Upper lobe of right lung (tissue), 1 donor: ENCODE measurements around the gene TBCD. TPM values are rescaled to one million over a fixed set of nuclear protein-coding genes. Genes with fewer than 3 reads are reported as not detected.

ENCODE experiments used
- ATAC-seq: fragments of 200-7000 bp; cut with Tn5 transposase; one replicate; pipeline ENCODE4 v1.9.1; 2020; ENCODE audit warnings: mild to moderate bottlenecking, moderate library complexity
- DNase-seq: peaks from one replicate; pipeline ENCODE4 v3.0.0-alpha.2; 2020
- H3K27ac ChIP-seq: fragments of 200-600 bp; one replicate; pipeline ENCODE4 v1.8.0; 2022
- H3K27me3 ChIP-seq: fragments of 200-600 bp; one replicate; pipeline ENCODE4 v1.8.0; 2022; ENCODE audit warnings: mild to moderate bottlenecking
- H3K36me3 ChIP-seq: fragments of 200-600 bp; one replicate; pipeline ENCODE4 v1.8.0; 2022
- H3K4me1 ChIP-seq: fragments of 200-600 bp; one replicate; pipeline ENCODE4 v1.8.0; 2022
- H3K4me3 ChIP-seq: fragments of 200-600 bp; one replicate; pipeline ENCODE4 v1.8.0; 2022; ENCODE audit warnings: mild to moderate bottlenecking
- H3K9me3 ChIP-seq: fragments of 200-600 bp; one replicate; pipeline ENCODE4 v1.8.0; 2022
- CTCF ChIP-seq: fragments of 200-600 bp; IDR thresholded peaks from one replicate; pipeline ENCODE4 v1.8.0; 2022; ENCODE audit warnings: antibody characterized with exemption
- intact Hi-C: fragments of 100-400 bp; cut with DNase I; formaldehyde crosslinking; loops from one replicate; pipeline ENCODE4 v1.11.0; 2022
- long read RNA-seq: library from polyadenylated mRNA; unstranded; transcript quantifications from one replicate; pipeline ENCODE4 v2.0.0, GENCODE V29; 2021
- total RNA-seq: library from RNA; stranded (reverse); fragmentation: NEBNext Ultra II Directional; extraction: Animal tissue kit (Norgen Biotek cat#: 25700); gene quantifications from one replicate; pipeline ENCODE4 v1.2.1, GENCODE V29; 2021
- donor health status: DM: no; HTN: yes; CAD: no; lungs with severe emphysema.

Gene TBCD
- 84.5 TPM for total RNA-seq
- long read RNA-seq, full-length matches to known transcripts = 4 of 32 reads
- long read RNA-seq, partial matches to known transcripts = 11 of 32 reads
- long read RNA-seq, other reads (novel, unspliced or antisense) = 17 of 32 reads

GRCh38 chr17:82751571-82752370 is at the start of gene TBCD:
TBCD (plus strand) TSS chr17:82752065; CDS start chr17:82752194, 129 bp downstream.
- DNase-seq (peak; percentile 94), ATAC-seq (peak; percentile 95)
- Histone ChIP-seq H3K27ac (peak within 1 kb of the TSS; percentile 77), H3K9me3 (no peaks in the 10 kb centered on the region), H3K27me3 (no peaks in the 10 kb centered on the region), H3K4me3 (peak within 1 kb of the TSS; percentile 83), H3K4me1 (peaks cover 6% of the 10 kb centered on the region), H3K36me3 (no peaks in the 10 kb centered on the region)
- intact Hi-C loops = no loop called here
- TF ChIP-seq CTCF = no peak

GRCh38 chr17:82702231-82702927 is 49.5 kb upstream of the TBCD start:
- no peak for DNase-seq
- intact Hi-C loops = no loop called here

GRCh38 chr17:82703036-82703745 is 48.7 kb upstream of the TBCD start:
- no peak for TF ChIP-seq CTCF
- H3K4me3 ChIP-seq = no peak overlapping the region
- H3K27me3 ChIP-seq = no peaks in the 10 kb centered on the region
- DNase-seq (no peak), ATAC-seq (no peak)
- H3K9me3 ChIP-seq = no peaks in the 10 kb centered on the region
- intact Hi-C loops = no loop called here
- no peaks in the 10 kb centered on the region for H3K36me3 ChIP-seq
- no peak overlapping the region for H3K27ac ChIP-seq
- peaks cover 4% of the 10 kb centered on the region for H3K4me1 ChIP-seq

More at GRCh38 chr17:82702231-82702927, 49.5 kb upstream of the TBCD start:
- H3K27me3 ChIP-seq = no peaks in the 10 kb centered on the region
- no peaks in the 10 kb centered on the region for H3K36me3 ChIP-seq
- H3K27ac ChIP-seq = no peak overlapping the region
- TF ChIP-seq CTCF = no peak
- H3K9me3 ChIP-seq = no peaks in the 10 kb centered on the region
- peaks cover 9% of the 10 kb centered on the region for H3K4me1 ChIP-seq
- no peak overlapping the region for H3K4me3 ChIP-seq
- ATAC-seq = no peak

GRCh38 chr17:82703935-82704865 is 47.7 kb upstream of the TBCD start:
- ATAC-seq = no peak
- Histone ChIP-seq H3K9me3 (no peaks in the 10 kb centered on the region), H3K36me3 (no peaks in the 10 kb centered on the region), H3K4me1 (peaks cover 3% of the 10 kb centered on the region), H3K27me3 (no peaks in the 10 kb centered on the region), H3K27ac (no peak overlapping the region), H3K4me3 (no peak overlapping the region)
- TF ChIP-seq CTCF = no peak
- no peak for DNase-seq
- intact Hi-C loops = no loop called here

GRCh38 chr17:82704886-82705285 is 47.0 kb upstream of the TBCD start:
- H3K9me3 ChIP-seq = no peaks in the 10 kb centered on the region
- H3K36me3 ChIP-seq = no peaks in the 10 kb centered on the region
- H3K27me3 ChIP-seq = no peaks in the 10 kb centered on the region
- DNase-seq = no peak
- intact Hi-C loops = no loop called here
- no peaks in the 10 kb centered on the region for H3K4me1 ChIP-seq
- no peak for TF ChIP-seq CTCF
- H3K27ac ChIP-seq = no peak overlapping the region
- no peak overlapping the region for H3K4me3 ChIP-seq
- no peak for ATAC-seq
